ENCODE measurements around the gene RNASEH2A. TPM values are rescaled to one million over a fixed set of nuclear protein-coding genes. Genes with fewer than 3 reads are reported as not detected.

RNASEH2A gene
- polyA plus RNA-seq, 1 of the 3 experiments (the other 2 are of a cell fraction) = 48.1 TPM

GRCh38 chr19:12786141-12786870, 20.1 kb upstream of the RNASEH2A start (continued):
- TF ChIP-seq CTCF (IDR thresholded peaks at IDR 0.05) = no peak
- no peak for TF ChIP-seq YY1 (IDR thresholded peaks at IDR 0.05; ENCODE audit: low read depth)
- no peak for TF ChIP-seq TCF12 (IDR thresholded peaks at IDR 0.05)
- no peak for TF ChIP-seq MXI1 (IDR thresholded peaks at IDR 0.05; ENCODE audit: low read depth, low read length)
- no peak for TF ChIP-seq POLR2AphosphoS5 (IDR thresholded peaks at IDR 0.05; ENCODE audit: low read depth, low read length)
- no peak for TF ChIP-seq FOXM1 (IDR thresholded peaks at IDR 0.05; ENCODE audit: low read depth)
- TF ChIP-seq ELF1 (IDR thresholded peaks at IDR 0.05) = no peak
- no peak for TF ChIP-seq SIN3A (IDR thresholded peaks at IDR 0.05; ENCODE audit: borderline replicate concordance, low read depth, low read length)
- no peak for TF ChIP-seq RCOR1 (IDR thresholded peaks at IDR 0.05; ENCODE audit: low read length)

- no peak for TF ChIP-seq SIN3A (IDR thresholded peaks at IDR 0.05; ENCODE audit: borderline replicate concordance, low read depth, low read length)
- POLR2A ChIA-PET = no interaction called here
- peak overlapping the region; percentile 97 to 98; a peak in 3 of 4 replicates for H3K27ac ChIP-seq (ENCODE audit: low read depth in 2 of 2, low read length in 1 of 2)
These were observed 19.4 kb upstream of the RNASEH2A start for GRCh38 chr19:12786952-12787351.

GRCh38 chr19:12787458-12787857, 18.9 kb upstream of the RNASEH2A start:
- POLR2A ChIA-PET = no interaction called here
- peaks cover 64% of the 10 kb centered on the region for H3F3A ChIP-seq (replicated peaks; ENCODE audit: insufficient read depth)
- no peaks in the 10 kb centered on the region for H3K36me3 ChIP-seq (replicated peaks in 1 of 2; ENCODE audit: control insufficient read depth in 1 of 2, insufficient read depth in 2 of 2, low read length in 1 of 2)
- H3K79me2 ChIP-seq (ENCODE audit: insufficient read depth) = peaks cover 11% of the 10 kb centered on the region
- H3K9me3 ChIP-seq = no peaks in the 10 kb centered on the region
- H3K9ac ChIP-seq = no peak overlapping the region
- no peak overlapping the region for H2AFZ ChIP-seq (ENCODE audit: low read depth)
- no peaks in the 10 kb centered on the region for H3K9me2 ChIP-seq
- WGBS (ENCODE audit: low lambda C conversion rate) = 94% methylated on average over 9 of the region's 10 CpGs
- TF ChIP-seq TCF12 (IDR thresholded peaks at IDR 0.05) (no peak), YY1 (IDR thresholded peaks at IDR 0.05; ENCODE audit: low read depth) (no peak), CTCF (IDR thresholded peaks at IDR 0.05) (no peak)
- H3K27me3 ChIP-seq (ENCODE audit: insufficient read depth) = no peaks in the 10 kb centered on the region
- CTCF ChIA-PET = interaction anchor here (1.3 to 3.4 kb wide), 4 partner anchors 8 to 60 kb away, joined by 3 to 46 read pairs (median 10); no protein-coding TSS in a partner anchor
- peak overlapping the region; percentile 97 to 98; a peak in 3 of 4 replicates for H3K27ac ChIP-seq (ENCODE audit: low read depth in 2 of 2, low read length in 1 of 2)
- peaks cover 10% of the 10 kb centered on the region for H4K20me1 ChIP-seq (ENCODE audit: insufficient read depth)
- DNase-seq = no peak
- no peak overlapping the region for H3K4me3 ChIP-seq (ENCODE audit: low read depth in 2 of 2, low read length in 1 of 2)
- no peak overlapping the region for H3K4me2 ChIP-seq
- peaks cover 48 to 69% of the 10 kb centered on the region in 2 experiments for H3K4me1 ChIP-seq (ENCODE audit: control insufficient read depth in 1 of 2, insufficient read depth in 2 of 2, low read depth in 1 of 2, low read length in 1 of 2)

More at GRCh38 chr19:12786952-12787351, 19.4 kb upstream of the RNASEH2A start:
- Histone ChIP-seq H3K9me2 (no peaks in the 10 kb centered on the region), H3K36me3 (replicated peaks in 1 of 2; ENCODE audit: control insufficient read depth in 1 of 2, insufficient read depth in 2 of 2, low read length in 1 of 2) (no peaks in the 10 kb centered on the region), H4K20me1 (ENCODE audit: insufficient read depth) (peaks cover 5% of the 10 kb centered on the region), H3K9ac (no peak overlapping the region), H3K27me3 (ENCODE audit: insufficient read depth) (no peaks in the 10 kb centered on the region), H3F3A (replicated peaks; ENCODE audit: insufficient read depth) (peaks cover 69% of the 10 kb centered on the region), H2AFZ (ENCODE audit: low read depth) (no peak overlapping the region), H3K9me3 (no peaks in the 10 kb centered on the region), H3K79me2 (ENCODE audit: insufficient read depth) (peaks cover 6% of the 10 kb centered on the region), H3K4me2 (no peak overlapping the region), H3K4me3 (ENCODE audit: low read depth in 2 of 2, low read length in 1 of 2) (no peak overlapping the region), H3K4me1 (ENCODE audit: control insufficient read depth in 1 of 2, insufficient read depth in 2 of 2, low read depth in 1 of 2, low read length in 1 of 2) (peaks cover 52 to 74% of the 10 kb centered on the region in 2 experiments)
- WGBS (ENCODE audit: low lambda C conversion rate) = 91% methylated on average over 3 of the region's 3 CpGs
- CTCF ChIA-PET = interaction anchor here (1.5 to 3.4 kb wide), 3 partner anchors 9 to 61 kb away, joined by 7 to 46 read pairs (median 14); no protein-coding TSS in a partner anchor
- DNase-seq = no peak

Measured in SK-N-SH (cell line).